Lung (tissue), 16 donors: Measurements from ENCODE around the gene LAMB4. TPM values are rescaled to one million over a fixed set of nuclear protein-coding genes. Genes with fewer than 3 reads are reported as not detected.

Source experiments
- ATAC-seq: fragments of 200-7000 bp; cut with Tn5 transposase; one replicate; pipeline ENCODE4 v1.9.1; 2020; ENCODE audit warnings: moderate number of reproducible peaks; ENCODE audit not compliant: insufficient read depth, low FRiP score
- DNase-seq, 3 donors: peaks; one replicate each; pipeline ENCODE4 v3.0.0-alpha.2; 2013 to 2017
- H3K27ac ChIP-seq, 2 donors: one replicate each; pipeline ENCODE4 v1.5.1; 2013; ENCODE audit warnings: mild to moderate bottlenecking in 2 of 2, moderate library complexity in 2 of 2, control low read depth in 1 of 2, inconsistent platforms in 1 of 2, low read depth in 1 of 2, low read length in 1 of 2
- H3K27me3 ChIP-seq, 3 donors: one replicate each; pipeline ENCODE4 v1.5.1; 2013; ENCODE audit warnings: low read length in 2 of 3; ENCODE audit not compliant: control insufficient read depth in 3 of 3, insufficient read depth in 3 of 3
- H3K36me3 ChIP-seq, 4 donors: one replicate each; pipeline ENCODE4 v1.5.1; 2013; ENCODE audit warnings: low read length in 4 of 4, mild to moderate bottlenecking in 1 of 4, moderate library complexity in 1 of 4; ENCODE audit not compliant: control insufficient read depth in 4 of 4, insufficient read depth in 4 of 4
- H3K4me1 ChIP-seq, 5 donors: one replicate each; pipeline ENCODE4 v1.5.1; 2013; ENCODE audit warnings: low read length in 5 of 5, mild to moderate bottlenecking in 2 of 5, moderate library complexity in 1 of 5; ENCODE audit not compliant: control insufficient read depth in 5 of 5, insufficient read depth in 5 of 5
- H3K4me3 ChIP-seq: one replicate; pipeline ENCODE4 v1.5.1; 2013; ENCODE audit warnings: mild to moderate bottlenecking, control low read depth, moderate library complexity
- H3K9ac ChIP-seq, 2 donors: one replicate each; pipeline ENCODE4 v1.5.1; 2013; ENCODE audit warnings: low read length in 2 of 2, control low read depth in 1 of 2; ENCODE audit not compliant: insufficient read depth in 1 of 2
- H3K9me3 ChIP-seq, 4 donors: one replicate each; pipeline ENCODE4 v1.5.1; 2013; ENCODE audit warnings: low read length in 3 of 4, mild to moderate bottlenecking in 1 of 4, moderate library complexity in 1 of 4; ENCODE audit not compliant: control insufficient read depth in 4 of 4, insufficient read depth in 3 of 4
- CTCF ChIP-seq: IDR thresholded peaks from 2 replicates; pipeline ENCODE4 v1.5.1; 2012; ENCODE audit warnings: mild to moderate bottlenecking; ENCODE audit errors: control extremely low read depth, extremely low read depth
- WGBS, 2 donors: extraction: QIAGEN DNeasy Blood & Tissue Kit; methylation state at CpG; one replicate each; pipeline ENCODE4 v1.1.7; 2013; 5-methylcytosine and 5-hydroxymethylcytosine counted together
- long read RNA-seq, 5 donors: transcript quantifications; one replicate each; lab custom pipeline, GENCODE V29; 2026
- polyA plus RNA-seq, 2 donors: library from polyadenylated mRNA; stranded (reverse); fragments of 200-250 nt; gene quantifications; one replicate each; pipeline ENCODE4 v1.2.1, GENCODE V29; 2013
- total RNA-seq, 2 donors: library from RNA; depleted of rRNA in 1 of 2; stranded (reverse); fragments of >200 nt in 1 of 2; gene quantifications; one replicate each; pipeline ENCODE4 v1.2.1, GENCODE V29; 2014 to 2021
- donor health status: control.
- donor health status: control.
- donor health status: Bipolar disorder and iron deficiency.
- donor health status: healthy.
- donor health status: DM: yes; HTN: yes; CAD: no.

The LAMB4 gene
- total RNA-seq (under 1 TPM; 0.40 to 0.63 TPM), polyA plus RNA-seq (under 1 TPM; 0.06 to 0.16 TPM)
- long read RNA-seq, donor 1 = 0 reads
- long read RNA-seq, donor 2 = 0 reads
- long read RNA-seq, donor 3 = 0 reads
- long read RNA-seq, donor 4 = 0 reads
- long read RNA-seq, donor 5 = 0 reads

GRCh38 chr7:108130261-108130660 is at the start of gene LAMB4:
LAMB4 (minus strand) TSS chr7:108130361; CDS start chr7:108123164, 7,197 bp downstream.
- Histone ChIP-seq H3K27me3 (no peaks in the 10 kb centered on the region), H3K36me3 (no peaks in the 10 kb centered on the region), H3K27ac (no peak within 1 kb of the TSS), H3K9me3 (no peaks in the 10 kb centered on the region), H3K9ac (no peak within 1 kb of the TSS), H3K4me3 (no peak within 1 kb of the TSS), H3K4me1 (no peaks in the 10 kb centered on the region)
- 87 to 97% methylated on average over 3 of the region's 3 CpGs for WGBS, 2 donors
- ATAC-seq = no peak
- TF ChIP-seq CTCF = no peak
- no peak for DNase-seq

- H3K4me3 ChIP-seq = no peak overlapping the region
- H3K27ac ChIP-seq = no peak overlapping the region
- DNase-seq (no peak), ATAC-seq (no peak)
- TF ChIP-seq CTCF = no peak
- no peaks in the 10 kb centered on the region for H3K4me1 ChIP-seq
- peaks cover 0 to 1% (median 0%) of the 10 kb centered on the region in 4 donors for H3K9me3 ChIP-seq
- no peak overlapping the region for H3K9ac ChIP-seq
- no peaks in the 10 kb centered on the region for H3K36me3 ChIP-seq
- no peaks in the 10 kb centered on the region for H3K27me3 ChIP-seq
- 48 to 52% methylated on average over 3 of the region's 3 CpGs for WGBS, 2 donors
Measured at GRCh38 chr7:108178398-108178797, 48.2 kb upstream of the LAMB4 start.

- ATAC-seq (no peak), DNase-seq (no peak)
- Histone ChIP-seq H3K9ac (no peak overlapping the region), H3K36me3 (no peaks in the 10 kb centered on the region), H3K27ac (no peak overlapping the region), H3K9me3 (peaks cover 0 to 1% (median 0%) of the 10 kb centered on the region in 4 donors), H3K27me3 (no peaks in the 10 kb centered on the region), H3K4me1 (peaks cover 0 to 13% (median 0%) of the 10 kb centered on the region in 5 donors), H3K4me3 (no peak overlapping the region)
- TF ChIP-seq CTCF = no peak
- WGBS, 2 donors = 93 to 96% methylated on average over 8 of the region's 8 CpGs
Measured at GRCh38 chr7:108171164-108171563, 41.0 kb upstream of the LAMB4 start.

GRCh38 chr7:108170251-108170650 is 40.1 kb upstream of the LAMB4 start:
- H3K36me3 ChIP-seq = no peaks in the 10 kb centered on the region
- H3K4me1 ChIP-seq = peaks cover 0 to 13% (median 0%) of the 10 kb centered on the region in 5 donors
- no peak overlapping the region for H3K9ac ChIP-seq
- no peaks in the 10 kb centered on the region for H3K27me3 ChIP-seq
- no peak for TF ChIP-seq CTCF
- ATAC-seq = no peak
- DNase-seq = no peak
- H3K4me3 ChIP-seq = no peak overlapping the region
- peaks cover 0 to 1% (median 0%) of the 10 kb centered on the region in 4 donors for H3K9me3 ChIP-seq
- WGBS, 2 donors = 71 to 77% methylated on average over 5 of the region's 5 CpGs
- no peak overlapping the region for H3K27ac ChIP-seq
